Measurements from ENCODE around the gene PLXNA2.

GRCh38 chr1:208241512-208241911, 2.7 kb downstream of the PLXNA2 start:
- TF ChIP-seq CTCF (IDR thresholded peaks at IDR 0.05), result no peak
- TF ChIP-seq POLR2A (IDR thresholded peaks at IDR 0.05), result no peak
